Duodenal mucosa (tissue), 2 donors: ENCODE results near the gene IMMT.
"Not testable (repeated sequence)": the region's sequence is repeated elsewhere in the genome, so short reads cannot be mapped to it uniquely, and the experiment has no call there.

Experiments
- H3K27ac ChIP-seq: one replicate; pipeline ENCODE4 v1.7.0; 2013; ENCODE audit warnings: low read depth, low read length
- H3K27me3 ChIP-seq, 2 donors: one replicate each; pipeline ENCODE4 v1.7.0; 2013; ENCODE audit warnings: low read length in 2 of 2, control low read depth in 1 of 2; ENCODE audit not compliant: insufficient read depth in 2 of 2, control insufficient read depth in 1 of 2
- H3K36me3 ChIP-seq, 2 donors: one replicate each; pipeline ENCODE4 v1.7.0; 2013; ENCODE audit warnings: low read length in 2 of 2, control low read depth in 1 of 2; ENCODE audit not compliant: insufficient read depth in 2 of 2, control insufficient read depth in 1 of 2
- H3K4me1 ChIP-seq, 2 donors: one replicate each; pipeline ENCODE4 v1.7.0; 2013; ENCODE audit warnings: low read length in 2 of 2, control low read depth in 1 of 2; ENCODE audit not compliant: insufficient read depth in 2 of 2, control insufficient read depth in 1 of 2
- H3K4me3 ChIP-seq, 2 donors: one replicate each; pipeline ENCODE4 v1.7.0; 2013; ENCODE audit warnings: low read length in 2 of 2, low read depth in 1 of 2
- H3K9ac ChIP-seq, 2 donors: one replicate each; pipeline ENCODE4 v1.7.0; 2013; ENCODE audit warnings: low read length in 2 of 2, low read depth in 1 of 2
- H3K9me3 ChIP-seq, 2 donors: one replicate each; pipeline ENCODE4 v1.7.0; 2013; ENCODE audit warnings: low read length in 2 of 2, control low read depth in 1 of 2; ENCODE audit not compliant: control insufficient read depth in 1 of 2

Gene IMMT

GRCh38 chr2:86202336-86202692 lies 7.1 kb upstream of the IMMT start:
- Histone ChIP-seq H3K9ac (no peak overlapping the region), H3K27ac (no peak overlapping the region)

DNA sequence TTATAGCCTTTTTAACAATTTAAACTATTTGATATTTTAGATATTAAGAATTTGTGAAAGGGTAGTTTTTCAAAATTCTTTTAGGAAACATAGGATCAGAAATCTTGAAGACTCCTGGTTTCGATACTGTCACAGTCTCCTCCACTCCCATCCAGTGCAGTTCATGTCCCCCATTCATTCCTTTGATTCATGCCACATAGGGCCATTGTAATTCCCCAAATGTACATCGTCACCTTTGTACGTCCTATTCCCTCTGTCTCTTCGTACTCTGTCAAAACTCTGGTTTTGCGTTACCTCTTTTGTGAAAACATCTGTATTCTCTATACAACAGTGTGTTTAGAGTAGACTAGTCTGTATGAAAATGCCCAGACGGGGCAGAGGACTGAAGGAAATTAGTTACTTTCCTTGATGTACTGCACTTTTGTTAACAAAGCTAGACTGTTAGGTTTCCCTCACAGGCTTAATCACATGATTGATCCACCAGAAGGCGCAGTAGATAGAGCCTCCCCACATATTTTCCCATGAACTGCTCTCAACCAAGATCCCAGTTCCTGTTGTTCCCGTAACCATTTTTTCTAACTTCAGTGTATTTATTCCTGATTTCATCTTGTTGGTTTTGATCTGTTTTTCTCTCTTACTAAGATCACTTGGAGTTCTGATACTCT lies 6.5 kb upstream of the IMMT start:
- Histone ChIP-seq H3K9me3 (no peaks in the 10 kb centered on the region), H3K4me1 (peaks cover 3 to 9% of the 10 kb centered on the region in 2 donors), H3K4me3 (no peak overlapping the region), H3K27me3 (no peaks in the 10 kb centered on the region), H3K27ac (no peak overlapping the region), H3K9ac (no peak overlapping the region), H3K36me3 (peaks cover 5 to 11% of the 10 kb centered on the region in 2 donors)

More at GRCh38 chr2:86202336-86202692, 7.1 kb upstream of the IMMT start:
- peaks cover 0 to 9% of the 10 kb centered on the region in 2 donors for H3K4me1 ChIP-seq
- no peaks in the 10 kb centered on the region for H3K9me3 ChIP-seq
- H3K36me3 ChIP-seq: peaks cover 8 to 16% of the 10 kb centered on the region in 2 donors
- no peaks in the 10 kb centered on the region for H3K27me3 ChIP-seq
- no peak overlapping the region for H3K4me3 ChIP-seq

GRCh38 chr2:86200564-86200963 lies 5.3 kb upstream of the IMMT start:
- H3K9me3 ChIP-seq, H3K27ac ChIP-seq, H3K36me3 ChIP-seq, H3K27me3 ChIP-seq: not testable (repeated sequence)
- peak overlapping the region; percentile 89 to 97 for H3K4me3 ChIP-seq
- peaks cover 10 to 20% of the 10 kb centered on the region in 2 donors for H3K4me1 ChIP-seq
- H3K9ac ChIP-seq: peak overlapping the region in 1 of 2 donors; percentile 91

DNA sequence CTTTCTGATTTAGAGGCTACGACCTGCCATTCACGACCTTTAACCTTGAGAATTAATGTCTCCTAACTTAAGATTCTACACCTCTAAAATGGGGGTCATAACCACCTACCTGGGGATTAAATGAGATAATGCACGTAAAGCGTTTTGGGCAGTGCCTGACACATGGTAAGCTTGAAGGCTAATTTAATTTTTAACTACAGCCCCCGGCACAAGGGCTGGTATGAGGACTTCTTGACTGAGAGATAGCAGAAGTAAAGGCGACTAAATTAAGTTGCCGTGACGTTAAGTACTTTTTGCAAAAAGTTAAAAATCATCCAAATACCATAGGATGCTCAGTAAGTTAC lies 4.5 kb upstream of the IMMT start:
- H3K27me3 ChIP-seq: no peaks in the 10 kb centered on the region
- H3K4me3 ChIP-seq: peak overlapping the region; percentile 89 to 97
- H3K9ac ChIP-seq: peak overlapping the region; percentile 64 to 91
- no peaks in the 10 kb centered on the region for H3K36me3 ChIP-seq
- no peak overlapping the region for H3K27ac ChIP-seq
- peaks cover 10 to 21% of the 10 kb centered on the region in 2 donors for H3K4me1 ChIP-seq
- no peaks in the 10 kb centered on the region for H3K9me3 ChIP-seq

- Histone ChIP-seq H3K9ac (peak overlapping the region; percentile 88 to 98), H3K4me3 (peak overlapping the region; percentile 92 to 97), H3K27ac (peak overlapping the region; percentile 100), H3K9me3 (no peaks in the 10 kb centered on the region), H3K36me3 (peaks cover 0 to 2% of the 10 kb centered on the region in 2 donors), H3K4me1 (peaks cover 29 to 31% of the 10 kb centered on the region in 2 donors), H3K27me3 (no peaks in the 10 kb centered on the region)
These were observed 636 bp upstream of the IMMT start for GRCh38 chr2:86195808-86196387.

- Histone ChIP-seq H3K27ac (peak overlapping the region; percentile 100), H3K9me3 (no peaks in the 10 kb centered on the region), H3K36me3 (peaks cover 0 to 7% of the 10 kb centered on the region in 2 donors), H3K4me1 (peaks cover 24 to 35% of the 10 kb centered on the region in 2 donors), H3K4me3 (peak overlapping the region; percentile 92 to 97), H3K27me3 (no peaks in the 10 kb centered on the region), H3K9ac (peak overlapping the region; percentile 88 to 98)
These were observed 559 bp downstream of the IMMT start for GRCh38 chr2:86194751-86195054.

- H3K27ac ChIP-seq: peak overlapping the region; percentile 100
- peak overlapping the region; percentile 88 to 98 for H3K9ac ChIP-seq
- no peaks in the 10 kb centered on the region for H3K27me3 ChIP-seq
- H3K36me3 ChIP-seq: peaks cover 0 to 10% of the 10 kb centered on the region in 2 donors
- peaks cover 24 to 35% of the 10 kb centered on the region in 2 donors for H3K4me1 ChIP-seq
- H3K9me3 ChIP-seq: no peaks in the 10 kb centered on the region
- H3K4me3 ChIP-seq: peak overlapping the region; percentile 92 to 97
These were observed 1.2 kb downstream of the IMMT start for GRCh38 chr2:86193901-86194567.

GRCh38 chr2:86189782-86190416 lies 5.4 kb downstream of the IMMT start:
- H3K36me3 ChIP-seq: peaks cover 0 to 10% of the 10 kb centered on the region in 2 donors
- H3K9me3 ChIP-seq: no peaks in the 10 kb centered on the region
- H3K4me3 ChIP-seq: no peak overlapping the region
- H3K27me3 ChIP-seq: no peaks in the 10 kb centered on the region
- H3K4me1 ChIP-seq: peaks cover 21 to 35% of the 10 kb centered on the region in 2 donors
- no peak overlapping the region for H3K27ac ChIP-seq
- no peak overlapping the region for H3K9ac ChIP-seq

GRCh38 chr2:86186431-86186830 lies 8.8 kb downstream of the IMMT start:
- no peak overlapping the region for H3K9ac ChIP-seq
- H3K9me3 ChIP-seq: no peaks in the 10 kb centered on the region
- H3K4me1 ChIP-seq: peaks cover 12 to 15% of the 10 kb centered on the region in 2 donors
- peaks cover 0 to 8% of the 10 kb centered on the region in 2 donors for H3K36me3 ChIP-seq
- H3K27ac ChIP-seq: no peak overlapping the region
- H3K4me3 ChIP-seq: no peak overlapping the region
- no peaks in the 10 kb centered on the region for H3K27me3 ChIP-seq
